Measurements from ENCODE around the gene CCDC27. TPM values are rescaled to one million over a fixed set of nuclear protein-coding genes. Genes with fewer than 3 reads are reported as not detected.

The CCDC27 gene
- polyA plus RNA-seq, 3 donors = not detected

DNA sequence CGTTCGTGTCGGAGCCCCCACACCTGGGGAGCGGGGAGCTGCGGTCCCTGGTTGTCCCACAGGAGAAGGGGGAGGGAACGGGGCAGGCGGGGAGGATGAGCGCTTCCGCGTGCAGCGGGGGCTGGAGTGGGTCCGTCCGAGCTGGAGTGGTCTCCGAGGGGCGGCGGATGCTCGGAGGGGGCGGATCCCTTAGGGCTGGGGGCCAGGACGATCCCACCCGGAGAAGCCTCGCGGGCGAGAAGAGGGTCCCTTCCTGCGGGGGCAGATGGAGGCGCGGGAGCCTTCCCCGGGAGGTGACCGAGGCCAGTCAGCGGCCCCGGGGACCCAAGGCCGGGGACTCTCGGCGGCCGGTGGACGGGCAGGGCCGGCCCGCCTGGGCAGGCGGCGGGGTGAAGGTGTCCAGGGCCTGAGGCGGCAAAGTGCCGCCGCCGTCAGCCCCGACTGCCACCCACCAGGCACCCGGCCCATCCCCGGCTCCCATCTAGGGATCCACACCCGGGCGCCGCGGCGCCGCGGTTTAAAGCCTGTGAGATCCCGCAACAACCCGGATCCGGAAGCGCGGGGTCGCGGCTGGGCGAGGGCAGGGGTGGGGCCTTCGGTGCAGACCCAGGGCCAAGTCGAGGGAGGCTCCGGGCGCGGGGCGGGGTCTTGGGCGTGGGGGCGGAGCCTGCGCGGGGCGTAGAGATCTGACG is 5.3 kb upstream of the CCDC27 start:
- H3K4me2 ChIP-seq (replicated peaks; ENCODE audit: extremely low read depth, low read length, poor library complexity, severe bottlenecking) = peak overlapping the region; percentile 89
- Mint-ChIP-seq H3K36me3 (peaks cover 5 to 11% of the 10 kb centered on the region in 2 donors), H3K4me3 (peak overlapping the region; percentile 78 to 85), H3K27ac (peak overlapping the region in 1 of 7 donors; percentile 59), H3K27me3 (ENCODE audit: low read depth in 3 of 3) (peaks cover 2 to 7% (median 7%) of the 10 kb centered on the region in 3 donors), H3K4me1 (peaks cover 37% of the 10 kb centered on the region), H3K9me3 (peaks cover 0 to 3% (median 0%) of the 10 kb centered on the region in 7 donors)
- H3K27ac ChIP-seq (ENCODE audit: low read depth in 1 of 2, low read length in 2 of 2) = no peak overlapping the region
- peaks cover 5 to 9% of the 10 kb centered on the region in 2 donors for H3K36me3 ChIP-seq (replicated peaks in 1 of 2; ENCODE audit: control insufficient read depth in 1 of 2, insufficient read depth in 2 of 2, low read length in 2 of 2)
- no peaks in the 10 kb centered on the region for H3K9me3 ChIP-seq (replicated peaks in 1 of 2; ENCODE audit: control insufficient read depth in 1 of 2, insufficient read depth in 1 of 2, low read length in 2 of 2)
- H3K4me1 ChIP-seq (ENCODE audit: control insufficient read depth in 1 of 2, insufficient read depth in 2 of 2, low read length in 2 of 2) = peaks cover 16 to 23% of the 10 kb centered on the region in 2 donors
- intact Hi-C loops (cut with micrococcal nuclease) = no loop called here
- WGBS (ENCODE audit: insufficient coverage) = under 1% methylated on average over 73 of the region's 73 CpGs
- peak overlapping the region; percentile 80 for H3K9ac ChIP-seq (ENCODE audit: insufficient read depth, low read length, poor library complexity, severe bottlenecking)
- peak; percentile 46 to 52 (median 49) for DNase-seq
- H2AFZ ChIP-seq (ENCODE audit: insufficient read depth, low read depth, low read length, poor library complexity, severe bottlenecking) = peak overlapping the region; percentile 82
- peak overlapping the region; percentile 42 to 83 (median 71) for H3K4me3 ChIP-seq (replicated peaks in 1 of 3; ENCODE audit: low read depth in 2 of 3, low read length in 3 of 3)
- no peaks in the 10 kb centered on the region for H4K20me1 ChIP-seq (ENCODE audit: insufficient read depth, low read length)
- H3K27me3 ChIP-seq (ENCODE audit: control insufficient read depth in 2 of 2, insufficient read depth in 2 of 2, low read length in 2 of 2) = no peaks in the 10 kb centered on the region
- TF ChIP-seq, protein P1, sequence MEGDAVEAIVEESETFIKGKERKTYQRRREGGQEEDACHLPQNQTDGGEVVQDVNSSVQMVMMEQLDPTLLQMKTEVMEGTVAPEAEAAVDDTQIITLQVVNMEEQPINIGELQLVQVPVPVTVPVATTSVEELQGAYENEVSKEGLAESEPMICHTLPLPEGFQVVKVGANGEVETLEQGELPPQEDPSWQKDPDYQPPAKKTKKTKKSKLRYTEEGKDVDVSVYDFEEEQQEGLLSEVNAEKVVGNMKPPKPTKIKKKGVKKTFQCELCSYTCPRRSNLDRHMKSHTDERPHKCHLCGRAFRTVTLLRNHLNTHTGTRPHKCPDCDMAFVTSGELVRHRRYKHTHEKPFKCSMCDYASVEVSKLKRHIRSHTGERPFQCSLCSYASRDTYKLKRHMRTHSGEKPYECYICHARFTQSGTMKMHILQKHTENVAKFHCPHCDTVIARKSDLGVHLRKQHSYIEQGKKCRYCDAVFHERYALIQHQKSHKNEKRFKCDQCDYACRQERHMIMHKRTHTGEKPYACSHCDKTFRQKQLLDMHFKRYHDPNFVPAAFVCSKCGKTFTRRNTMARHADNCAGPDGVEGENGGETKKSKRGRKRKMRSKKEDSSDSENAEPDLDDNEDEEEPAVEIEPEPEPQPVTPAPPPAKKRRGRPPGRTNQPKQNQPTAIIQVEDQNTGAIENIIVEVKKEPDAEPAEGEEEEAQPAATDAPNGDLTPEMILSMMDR (IDR thresholded peaks at IDR 0.05) = no peak
- no peaks in the 10 kb centered on the region for H3K79me2 ChIP-seq (ENCODE audit: insufficient read depth, low read length)

DNA sequence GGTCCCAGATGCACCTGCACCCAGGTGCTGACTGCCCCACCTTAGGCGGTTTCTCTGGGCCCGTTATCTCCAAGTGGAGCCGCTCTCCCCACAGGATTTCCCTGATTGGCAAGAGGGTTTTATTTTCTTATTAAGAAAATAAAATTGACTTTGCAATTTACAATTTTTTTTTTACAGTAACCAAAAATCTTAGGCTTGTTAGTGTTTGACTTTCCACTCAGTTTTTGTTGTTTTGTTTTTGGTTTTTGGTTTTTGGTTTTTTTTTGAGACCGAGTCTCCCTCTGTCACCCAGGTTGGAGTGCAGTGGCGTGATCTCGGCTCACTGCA is 4.8 kb upstream of the CCDC27 start:
- H3K27me3 Mint-ChIP-seq (ENCODE audit: low read depth in 3 of 3) = peaks cover 2 to 7% (median 7%) of the 10 kb centered on the region in 3 donors
- H3K4me1 Mint-ChIP-seq = peaks cover 37% of the 10 kb centered on the region
- Histone ChIP-seq H3K27me3 (ENCODE audit: control insufficient read depth in 2 of 2, insufficient read depth in 2 of 2, low read length in 2 of 2) (no peaks in the 10 kb centered on the region), H3K9me3 (replicated peaks in 1 of 2; ENCODE audit: control insufficient read depth in 1 of 2, insufficient read depth in 1 of 2, low read length in 2 of 2) (no peaks in the 10 kb centered on the region), H3K4me3 (replicated peaks in 1 of 3; ENCODE audit: low read depth in 2 of 3, low read length in 3 of 3) (peak overlapping the region; percentile 42 to 83 (median 71)), H4K20me1 (ENCODE audit: insufficient read depth, low read length) (no peaks in the 10 kb centered on the region), H3K4me1 (ENCODE audit: control insufficient read depth in 1 of 2, insufficient read depth in 2 of 2, low read length in 2 of 2) (peaks cover 16 to 23% of the 10 kb centered on the region in 2 donors), H3K36me3 (replicated peaks in 1 of 2; ENCODE audit: control insufficient read depth in 1 of 2, insufficient read depth in 2 of 2, low read length in 2 of 2) (peaks cover 2 to 4% of the 10 kb centered on the region in 2 donors), H2AFZ (ENCODE audit: insufficient read depth, low read depth, low read length, poor library complexity, severe bottlenecking) (peak overlapping the region; percentile 82), H3K27ac (ENCODE audit: low read depth in 1 of 2, low read length in 2 of 2) (no peak overlapping the region), H3K9ac (ENCODE audit: insufficient read depth, low read length, poor library complexity, severe bottlenecking) (peak overlapping the region; percentile 80), H3K4me2 (replicated peaks; ENCODE audit: extremely low read depth, low read length, poor library complexity, severe bottlenecking) (peak overlapping the region; percentile 89), H3K79me2 (ENCODE audit: insufficient read depth, low read length) (no peaks in the 10 kb centered on the region)
- DNase-seq = no peak
- H3K27ac Mint-ChIP-seq = no peak overlapping the region
- H3K4me3 Mint-ChIP-seq = peak overlapping the region; percentile 78 to 85
- TF ChIP-seq, protein P1 (IDR thresholded peaks at IDR 0.05) = no peak
- peaks cover under 1 to 6% of the 10 kb centered on the region in 2 donors for H3K36me3 Mint-ChIP-seq
- intact Hi-C loops (cut with micrococcal nuclease) = no loop called here
- H3K9me3 Mint-ChIP-seq = peaks cover 0 to 3% (median 0%) of the 10 kb centered on the region in 7 donors
- WGBS (ENCODE audit: insufficient coverage) = no CpG with 5 or more reads among the region's 6 CpGs
